Epithelial cell of proximal tubule (primary cell): Measurements from ENCODE around the gene ITGAV. TPM values are rescaled to one million over a fixed set of nuclear protein-coding genes. Genes with fewer than 3 reads are reported as not detected.
"Not testable (repeated sequence)": the region's sequence is repeated elsewhere in the genome, so short reads cannot be mapped to it uniquely, and the experiment has no call there.

ENCODE experiments used
- DNase-seq: peaks from one replicate; pipeline ENCODE4 v3.0.0-alpha.2; 2011; ENCODE audit warnings: low read depth
- H3K4me3 ChIP-seq: 2 replicates; pipeline ENCODE4 v1.5.1; 2011; ENCODE audit warnings: low read depth, mild to moderate bottlenecking, low read length
- CTCF ChIP-seq: conservative IDR thresholded peaks from 2 replicates; pipeline ENCODE4 v1.5.1; 2012; ENCODE audit warnings: low read depth, mild to moderate bottlenecking, low read length
- total RNA-seq: library from RNA; depleted of rRNA; stranded (reverse); fragments of >200 nt; gene quantifications from 2 replicates; pipeline ENCODE4 v1.2.3, GENCODE V29; 2015

The ITGAV gene
- total RNA-seq, 1 donor from 2014 or later: 135 TPM

GRCh38 chr2:186560254-186560653, 29.6 kb upstream of the ITGAV start:
- no peak overlapping the region for H3K4me3 ChIP-seq
- TF ChIP-seq CTCF: no peak
- DNase-seq: no peak

- TF ChIP-seq CTCF: no peak
- no peak for DNase-seq
Observed at GRCh38 chr2:186561467-186562208, 28.2 kb upstream of the ITGAV start.

GRCh38 chr2:186562209-186562578, 27.7 kb upstream of the ITGAV start:
- TF ChIP-seq CTCF: no peak
- no peak overlapping the region for H3K4me3 ChIP-seq
- DNase-seq: no peak

More at GRCh38 chr2:186561467-186562208, 28.2 kb upstream of the ITGAV start:
- H3K4me3 ChIP-seq: no peak overlapping the region

- DNase-seq, H3K4me3 ChIP-seq: not testable (repeated sequence)
Observed at GRCh38 chr2:186568600-186568999, 21.3 kb upstream of the ITGAV start.

- not testable (repeated sequence) for H3K4me3 ChIP-seq, DNase-seq
Observed at GRCh38 chr2:186569127-186569526, 20.7 kb upstream of the ITGAV start.

- peak; percentile 95 for DNase-seq
- no peak overlapping the region for H3K4me3 ChIP-seq
- TF ChIP-seq CTCF: no peak
Observed at GRCh38 chr2:186569897-186570296, 20.0 kb upstream of the ITGAV start.

- no peak overlapping the region for H3K4me3 ChIP-seq
- no peak for TF ChIP-seq CTCF
- DNase-seq: peak; percentile 93
Observed at GRCh38 chr2:186570604-186571003, 19.3 kb upstream of the ITGAV start.

GRCh38 chr2:186572705-186573104, 17.2 kb upstream of the ITGAV start:
- H3K4me3 ChIP-seq: no peak overlapping the region
- no peak for DNase-seq
- no peak for TF ChIP-seq CTCF
